Pancreas (tissue), 10 donors: ENCODE results near the gene ADGRA1. TPM values are rescaled to one million over a fixed set of nuclear protein-coding genes. Genes with fewer than 3 reads are reported as not detected.

Experiments used
- ATAC-seq, 4 donors: fragments of 200-7000 bp; cut with Tn5 transposase; one replicate each; pipeline versions ENCODE4 v1.8.0 to v1.9.1; 2020; ENCODE audit warnings: mild to moderate bottlenecking in 4 of 4, moderate library complexity in 4 of 4
- DNase-seq, 6 donors: peaks; one replicate each; pipeline ENCODE4 v3.0.0-alpha.2; 2020
- FAIRE-seq: peaks from 2 replicates; lab custom pipeline; 2012; peaks lifted over from hg19 to GRCh38; lab: Jason Lieb, UNC
- H3K27ac ChIP-seq, 4 donors: fragments of 200-600 bp; sonication (generic); 1 replicate in 3 of 4; 2 replicates in 1 of 4; pipeline versions ENCODE4 v1.5.0 to v1.8.0; 2020
- H3K27me3 ChIP-seq, 4 donors: fragments of 200-600 bp; one replicate each; pipeline ENCODE4 v1.8.0; 2021
- H3K36me3 ChIP-seq, 3 donors: fragments of 200-600 bp; sonication (generic) in 1 of 3; one replicate each; pipeline versions ENCODE4 v1.5.0 to v1.8.0; 2020 to 2021
- H3K4me1 ChIP-seq, 3 donors: fragments of 200-600 bp; one replicate each; pipeline ENCODE4 v1.8.0; 2021
- H3K4me3 ChIP-seq, 4 donors: fragments of 200-600 bp; sonication (generic) in 2 of 4; one replicate each; pipeline versions ENCODE4 v1.5.0 to v1.8.0; 2020 to 2021
- H3K9me3 ChIP-seq, 4 donors: fragments of 200-600 bp; one replicate each; pipeline ENCODE4 v1.8.0; 2021
- CTCF ChIP-seq, 4 donors: fragments of 200-600 bp; sonication (generic) in 3 of 4; IDR thresholded peaks; one replicate each; pipeline versions ENCODE4 v1.5.0 to v1.8.0; 2021; ENCODE audit warnings: antibody characterized with exemption in 4 of 4
- whole genome bisulfite sequencing, 2 donors: extraction: QIAGEN DNeasy Blood & Tissue Kit; methylation state at CpG; one replicate each; pipeline ENCODE4 v1.1.7; 2013; 5-methylcytosine and 5-hydroxymethylcytosine counted together
- intact Hi-C, 3 donors: fragments of 100-400 bp; cut with DNase I; formaldehyde crosslinking; loops; one replicate each; pipeline versions ENCODE4 v1.11.1 to v1.14.2; 2022
- polyA plus RNA-seq, 2 donors: library from polyadenylated mRNA; stranded (reverse); fragments of 200-250 nt; gene quantifications; one replicate each; pipeline ENCODE4 v1.2.3, GENCODE V29; 2013
- total RNA-seq, 6 donors: library from RNA; stranded (reverse); fragmentation: NEBNext Ultra II Directional in 4 of 6; extraction: Animal tissue kit (Norgen Biotek cat#: 25700) in 4 of 6; gene quantifications; one replicate each; pipeline versions ENCODE4 v1.2.1 to v1.2.4, GENCODE V29; 2021 to 2023
- donor health status: healthy with polysubstance abuse.
- donor health status: DM: no; HTN: no; CAD: no; lungs with moderate emphysema.
- donor health status: DM: no; HTN: no; CAD: no.
- donor health status: control.
- donor health status: control.
- donor health status: Bipolar disorder and iron deficiency.
- donor health status: DM: yes; HTN: yes; CAD: no.
- donor health status: DM: no; HTN: no; CAD: no.
- donor health status: DM: no; HTN: no; CAD: no.
- donor health status: DM: yes; HTN: yes; CAD: no.

Gene ADGRA1
- total and polyA plus RNA-seq, 8 donors, result 0.03 to 0.85 (median 0.12) TPM; not detected in 1

- Histone ChIP-seq H3K4me1 (no peaks in the 10 kb centered on the region), H3K4me3 (no peak overlapping the region), H3K27me3 (no peaks in the 10 kb centered on the region), H3K9me3 (no peaks in the 10 kb centered on the region), H3K36me3 (no peaks in the 10 kb centered on the region), H3K27ac (no peak overlapping the region)
- ATAC-seq (no peak), DNase-seq (peak in 1 of 6 donors; percentile 40), FAIRE-seq (no peak)
- WGBS, 2 donors, result 55 to 63% methylated on average over 34 of the region's 34 CpGs
- intact Hi-C loops, result no loop called here
- TF ChIP-seq CTCF (IDR thresholded peaks at IDR 0.05), result no peak
These were observed 14.9 kb upstream of the ADGRA1 start for GRCh38 chr10:133072720-133073390.

- WGBS, 2 donors, result 71 to 84% methylated on average over 25 of the region's 25 CpGs
- H3K36me3 ChIP-seq, result no peaks in the 10 kb centered on the region
- TF ChIP-seq CTCF (IDR thresholded peaks at IDR 0.05), result no peak
- no peaks in the 10 kb centered on the region for H3K27me3 ChIP-seq
- intact Hi-C loops, result no loop called here
- FAIRE-seq (no peak), ATAC-seq (no peak), DNase-seq (peak in 1 of 6 donors; percentile 58)
- no peak overlapping the region for H3K27ac ChIP-seq
- no peaks in the 10 kb centered on the region for H3K4me1 ChIP-seq
- H3K4me3 ChIP-seq, result no peak overlapping the region
- no peaks in the 10 kb centered on the region for H3K9me3 ChIP-seq
These were observed 12.2 kb upstream of the ADGRA1 start for GRCh38 chr10:133075346-133076137.

GRCh38 chr10:133076274-133077038 lies 11.3 kb upstream of the ADGRA1 start:
- ATAC-seq (no peak), DNase-seq (peak in 1 of 6 donors; percentile 41), FAIRE-seq (no peak)
- intact Hi-C loops, result no loop called here
- Histone ChIP-seq H3K4me3 (no peak overlapping the region), H3K9me3 (no peaks in the 10 kb centered on the region), H3K36me3 (no peaks in the 10 kb centered on the region), H3K27me3 (no peaks in the 10 kb centered on the region), H3K4me1 (no peaks in the 10 kb centered on the region), H3K27ac (no peak overlapping the region)
- no peak for TF ChIP-seq CTCF (IDR thresholded peaks at IDR 0.05)
- 70 to 78% methylated on average over 26 to 30 of the region's 30 CpGs for WGBS, 2 donors

- no peak for TF ChIP-seq CTCF (IDR thresholded peaks at IDR 0.05)
- FAIRE-seq, result no peak
- peak in 1 of 4 donors; percentile 29 for ATAC-seq
These were observed 7.7 kb upstream of the ADGRA1 start for GRCh38 chr10:133079836-133080682.

More at GRCh38 chr10:133079836-133080682, 7.7 kb upstream of the ADGRA1 start:
- intact Hi-C loops, result no loop called here
- no peaks in the 10 kb centered on the region for H3K27me3 ChIP-seq
- H3K36me3 ChIP-seq, result no peaks in the 10 kb centered on the region
- no peak overlapping the region for H3K27ac ChIP-seq
- H3K4me1 ChIP-seq, result no peaks in the 10 kb centered on the region
- no peaks in the 10 kb centered on the region for H3K9me3 ChIP-seq
- 50 to 51% methylated on average over 39 of the region's 39 CpGs for WGBS, 2 donors
- no peak overlapping the region for H3K4me3 ChIP-seq
- DNase-seq, result no peak
